Measurements from ENCODE around the gene OR2B2. TPM values are rescaled to one million over a fixed set of nuclear protein-coding genes. Genes with fewer than 3 reads are reported as not detected.

OR2B2 gene
- total and polyA plus RNA-seq, 2 experiments from 2014 or later = not detected

DNA sequence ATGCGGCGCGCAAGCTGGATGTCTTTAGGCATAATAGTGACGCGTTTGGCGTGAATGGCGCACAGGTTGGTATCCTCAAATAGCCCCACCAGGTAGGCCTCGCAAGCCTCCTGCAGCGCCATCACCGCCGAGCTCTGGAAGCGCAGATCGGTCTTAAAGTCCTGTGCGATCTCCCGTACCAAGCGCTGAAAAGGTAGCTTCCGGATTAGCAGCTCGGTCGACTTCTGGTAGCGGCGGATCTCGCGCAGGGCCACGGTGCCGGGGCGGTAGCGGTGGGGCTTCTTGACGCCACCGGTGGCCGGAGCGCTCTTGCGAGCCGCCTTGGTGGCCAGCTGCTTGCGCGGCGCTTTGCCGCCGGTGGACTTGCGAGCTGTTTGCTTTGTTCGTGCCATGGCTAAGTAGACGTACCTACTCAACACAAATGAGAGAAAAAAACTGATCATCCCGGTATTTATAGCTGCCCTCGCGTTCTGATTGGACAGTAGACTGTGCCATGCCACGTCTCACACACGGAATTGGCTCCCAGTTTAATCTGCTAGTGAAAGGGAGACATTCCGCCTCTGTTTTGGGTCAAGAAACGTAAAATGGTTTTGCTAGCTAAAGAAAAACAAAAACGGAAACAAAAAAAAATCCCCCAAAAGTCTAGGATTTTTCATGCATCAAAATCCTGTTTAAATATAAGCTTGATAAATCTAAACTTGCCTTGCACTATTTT is 40.1 kb downstream of the OR2B2 start:
- Histone ChIP-seq H2AFZ (peak overlapping the region; percentile 23), H4K20me1 (ENCODE audit: insufficient read depth, poor library complexity, severe bottlenecking) (no peaks in the 10 kb centered on the region), H3K27me3 (no peaks in the 10 kb centered on the region), H3K79me2 (no peaks in the 10 kb centered on the region), H3K27ac (peak overlapping the region; percentile 86), H3K4me1 (ENCODE audit: insufficient read depth) (peaks cover 4% of the 10 kb centered on the region), H3K36me3 (replicated peaks; ENCODE audit: insufficient read depth, low read depth) (no peaks in the 10 kb centered on the region), H3K4me2 (peak overlapping the region; percentile 70), H3K9me2 (replicated peaks; ENCODE audit: insufficient read depth) (no peaks in the 10 kb centered on the region), H3K9me3 (ENCODE audit: low read depth) (no peaks in the 10 kb centered on the region), H3K4me3 (peak overlapping the region; percentile 37)
- no peak for TF ChIP-seq EZH2 (IDR thresholded peaks at IDR 0.05; ENCODE audit: borderline replicate concordance)
- TF ChIP-seq, protein P1, sequence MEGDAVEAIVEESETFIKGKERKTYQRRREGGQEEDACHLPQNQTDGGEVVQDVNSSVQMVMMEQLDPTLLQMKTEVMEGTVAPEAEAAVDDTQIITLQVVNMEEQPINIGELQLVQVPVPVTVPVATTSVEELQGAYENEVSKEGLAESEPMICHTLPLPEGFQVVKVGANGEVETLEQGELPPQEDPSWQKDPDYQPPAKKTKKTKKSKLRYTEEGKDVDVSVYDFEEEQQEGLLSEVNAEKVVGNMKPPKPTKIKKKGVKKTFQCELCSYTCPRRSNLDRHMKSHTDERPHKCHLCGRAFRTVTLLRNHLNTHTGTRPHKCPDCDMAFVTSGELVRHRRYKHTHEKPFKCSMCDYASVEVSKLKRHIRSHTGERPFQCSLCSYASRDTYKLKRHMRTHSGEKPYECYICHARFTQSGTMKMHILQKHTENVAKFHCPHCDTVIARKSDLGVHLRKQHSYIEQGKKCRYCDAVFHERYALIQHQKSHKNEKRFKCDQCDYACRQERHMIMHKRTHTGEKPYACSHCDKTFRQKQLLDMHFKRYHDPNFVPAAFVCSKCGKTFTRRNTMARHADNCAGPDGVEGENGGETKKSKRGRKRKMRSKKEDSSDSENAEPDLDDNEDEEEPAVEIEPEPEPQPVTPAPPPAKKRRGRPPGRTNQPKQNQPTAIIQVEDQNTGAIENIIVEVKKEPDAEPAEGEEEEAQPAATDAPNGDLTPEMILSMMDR (IDR thresholded peaks at IDR 0.05; ENCODE audit: poor library complexity) = peak; percentile 30
- TF ChIP-seq EZH2phosphoT487 (IDR thresholded peaks at IDR 0.05; ENCODE audit: low read depth, severe bottlenecking, unreplicated experiment) = no peak
- peak; percentile 88 for DNase-seq (ENCODE audit: low spot score)
- WGBS (ENCODE audit: low lambda C conversion rate, missing lambda C conversion rate) = 12% methylated on average over 49 of the region's 49 CpGs

DNA sequence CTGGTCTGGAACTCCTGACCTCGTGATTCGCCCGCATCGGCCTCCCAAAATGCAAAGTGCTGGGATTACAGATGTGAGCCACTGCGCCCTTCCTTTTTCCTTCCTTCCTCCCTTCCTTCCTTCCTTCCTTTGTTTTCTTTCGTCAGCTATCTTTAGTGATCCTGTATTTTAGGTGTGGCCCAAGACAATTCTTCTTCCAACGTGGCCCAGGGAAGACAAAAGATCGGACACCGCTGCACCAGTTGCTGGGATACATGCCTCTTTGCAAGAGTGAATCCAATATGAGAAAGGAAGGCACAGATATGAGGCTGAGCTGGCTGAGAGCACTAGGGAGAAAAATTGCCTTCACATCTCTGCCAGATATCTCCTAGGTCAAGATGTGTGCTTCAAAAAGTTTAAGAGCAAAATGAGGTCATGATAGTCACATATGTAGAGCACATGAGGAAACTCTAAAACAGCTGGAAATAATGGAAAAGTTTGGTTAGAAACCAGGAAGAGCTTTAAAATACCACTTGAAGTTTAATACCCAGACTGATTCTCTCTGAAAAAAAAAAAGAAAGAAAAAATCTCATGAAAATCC is 41.8 kb downstream of the OR2B2 start:
- Histone ChIP-seq H3K9me3 (ENCODE audit: low read depth) (no peaks in the 10 kb centered on the region), H3K27ac (no peak overlapping the region), H2AFZ (no peak overlapping the region), H3K9me2 (replicated peaks; ENCODE audit: insufficient read depth) (no peaks in the 10 kb centered on the region), H3K79me2 (no peaks in the 10 kb centered on the region), H3K4me1 (ENCODE audit: insufficient read depth) (peaks cover 7% of the 10 kb centered on the region), H3K27me3 (no peaks in the 10 kb centered on the region), H3K36me3 (replicated peaks; ENCODE audit: insufficient read depth, low read depth) (no peaks in the 10 kb centered on the region), H3K4me3 (no peak overlapping the region), H3K4me2 (no peak overlapping the region), H4K20me1 (ENCODE audit: insufficient read depth, poor library complexity, severe bottlenecking) (no peaks in the 10 kb centered on the region)
- no peak for DNase-seq (ENCODE audit: low spot score)
- TF ChIP-seq EZH2 (IDR thresholded peaks at IDR 0.05; ENCODE audit: borderline replicate concordance) = no peak
- TF ChIP-seq, protein P1 (IDR thresholded peaks at IDR 0.05; ENCODE audit: poor library complexity) = no peak
- TF ChIP-seq EZH2phosphoT487 (IDR thresholded peaks at IDR 0.05; ENCODE audit: low read depth, severe bottlenecking, unreplicated experiment) = no peak
- WGBS (ENCODE audit: low lambda C conversion rate, missing lambda C conversion rate) = 94% methylated on average over 9 of the region's 9 CpGs

DNA sequence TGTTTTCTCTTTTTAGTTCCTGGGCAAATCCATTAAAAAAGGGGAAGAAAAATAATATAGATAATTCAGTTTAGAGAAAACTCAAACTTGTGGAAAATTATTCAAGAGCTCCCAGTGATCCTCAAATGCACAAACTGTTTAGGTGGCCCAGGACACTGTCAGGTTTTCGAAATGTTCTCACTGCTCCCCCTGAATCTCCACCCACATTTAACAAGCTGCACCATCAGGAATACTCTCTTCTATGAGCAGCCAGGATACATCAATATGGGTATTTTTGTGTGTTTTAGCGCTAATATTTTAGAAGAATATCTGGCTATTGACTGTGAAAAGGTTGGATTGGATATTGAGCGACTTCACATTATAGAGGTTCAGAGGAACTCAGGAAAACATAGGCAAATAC is 43.9 kb downstream of the OR2B2 start:
- Histone ChIP-seq H3K9me2 (replicated peaks; ENCODE audit: insufficient read depth) (no peaks in the 10 kb centered on the region), H3K4me1 (ENCODE audit: insufficient read depth) (peaks cover 7% of the 10 kb centered on the region), H3K27ac (peak overlapping the region; percentile 52), H3K4me2 (peak overlapping the region; percentile 85), H3K36me3 (replicated peaks; ENCODE audit: insufficient read depth, low read depth) (no peaks in the 10 kb centered on the region), H4K20me1 (ENCODE audit: insufficient read depth, poor library complexity, severe bottlenecking) (no peaks in the 10 kb centered on the region), H3K4me3 (no peak overlapping the region), H3K9me3 (ENCODE audit: low read depth) (no peaks in the 10 kb centered on the region), H3K79me2 (no peaks in the 10 kb centered on the region), H2AFZ (no peak overlapping the region), H3K27me3 (no peaks in the 10 kb centered on the region)
- DNase-seq (ENCODE audit: low spot score) = no peak
- TF ChIP-seq, protein P1 (IDR thresholded peaks at IDR 0.05; ENCODE audit: poor library complexity) = no peak
- TF ChIP-seq EZH2phosphoT487 (IDR thresholded peaks at IDR 0.05; ENCODE audit: low read depth, severe bottlenecking, unreplicated experiment) = no peak
- no peak for TF ChIP-seq EZH2 (IDR thresholded peaks at IDR 0.05; ENCODE audit: borderline replicate concordance)
- WGBS (ENCODE audit: low lambda C conversion rate, missing lambda C conversion rate) = 84% methylated on average over 3 of the region's 3 CpGs

All from hepatocyte (in vitro differentiated cells).